GM19463 (cell line): Measurements from ENCODE around the gene PRKCH.

Experiments used
- ATAC-seq: cut with Tn5 transposase; IDR thresholded peaks from one replicate; pipeline ENCODE4 v1.9.1; 2021; ENCODE audit warnings: mild to moderate bottlenecking, moderate library complexity; ENCODE audit not compliant: unreplicated experiment

The PRKCH gene

DNA sequence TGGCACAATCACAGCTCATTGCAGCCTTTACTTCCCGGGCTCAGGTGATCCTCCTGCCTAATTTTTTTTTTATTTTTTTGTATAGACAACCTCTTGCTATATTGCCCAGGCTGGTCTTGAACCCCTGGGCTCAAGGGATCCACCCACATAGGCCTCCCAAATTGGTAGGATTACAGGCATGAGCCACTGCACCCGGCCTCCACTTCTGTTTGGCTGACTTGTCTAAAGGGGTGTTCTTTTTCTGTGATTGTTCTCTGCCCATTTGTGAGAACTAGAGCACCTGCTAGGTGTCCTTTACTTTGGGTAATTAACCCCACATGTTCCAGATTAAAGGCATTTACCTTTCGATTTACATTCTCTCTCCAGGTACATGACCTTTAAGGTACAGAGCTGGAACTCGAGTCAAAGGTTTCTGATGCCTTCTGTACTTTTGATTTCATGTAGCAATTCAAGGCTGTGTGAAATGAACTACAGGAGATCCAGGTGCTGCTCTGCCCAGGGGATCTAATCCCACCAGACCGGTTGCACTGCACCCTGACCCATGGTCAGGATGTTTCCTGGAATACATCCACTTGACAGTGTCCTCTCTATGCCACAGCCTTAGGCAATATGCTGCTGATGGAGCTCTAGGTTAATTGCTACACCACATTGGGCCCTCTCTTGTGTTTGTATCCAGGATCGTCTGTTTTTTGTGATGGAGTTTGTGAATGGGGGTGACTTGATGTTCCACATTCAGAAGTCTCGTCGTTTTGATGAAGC lies 163.6 kb downstream of the PRKCH start:
- no peak for ATAC-seq

GRCh38 chr14:61485661-61486060 lies 164.3 kb downstream of the PRKCH start:
- ATAC-seq, result no peak

DNA sequence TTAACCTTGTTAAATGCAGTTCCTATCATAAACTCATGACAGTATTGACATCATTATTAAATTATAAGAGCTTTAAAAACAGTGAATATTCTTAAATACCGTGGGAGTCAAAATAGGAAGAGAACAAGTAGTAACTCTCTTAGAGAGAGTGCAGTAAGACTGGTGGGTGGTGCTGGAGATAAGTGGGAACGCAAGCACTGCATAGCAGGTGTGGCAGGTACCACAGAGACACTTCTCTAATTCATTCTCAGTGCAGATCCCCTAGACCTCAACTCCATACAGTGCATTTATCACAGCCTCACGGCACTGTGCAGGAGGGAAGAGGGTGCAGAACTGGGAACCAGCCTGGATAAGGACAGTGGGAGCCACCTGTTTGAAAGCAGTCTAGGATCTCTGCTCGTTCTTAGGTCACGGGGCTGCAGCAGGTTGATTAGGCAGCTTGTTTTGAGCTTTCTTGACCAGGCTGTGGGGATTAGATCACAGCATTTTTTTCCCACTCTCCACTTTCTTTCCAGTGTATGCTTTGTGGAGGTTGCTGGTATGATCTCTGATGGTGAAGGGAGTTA lies 165.6 kb downstream of the PRKCH start:
- ATAC-seq, result no peak

DNA sequence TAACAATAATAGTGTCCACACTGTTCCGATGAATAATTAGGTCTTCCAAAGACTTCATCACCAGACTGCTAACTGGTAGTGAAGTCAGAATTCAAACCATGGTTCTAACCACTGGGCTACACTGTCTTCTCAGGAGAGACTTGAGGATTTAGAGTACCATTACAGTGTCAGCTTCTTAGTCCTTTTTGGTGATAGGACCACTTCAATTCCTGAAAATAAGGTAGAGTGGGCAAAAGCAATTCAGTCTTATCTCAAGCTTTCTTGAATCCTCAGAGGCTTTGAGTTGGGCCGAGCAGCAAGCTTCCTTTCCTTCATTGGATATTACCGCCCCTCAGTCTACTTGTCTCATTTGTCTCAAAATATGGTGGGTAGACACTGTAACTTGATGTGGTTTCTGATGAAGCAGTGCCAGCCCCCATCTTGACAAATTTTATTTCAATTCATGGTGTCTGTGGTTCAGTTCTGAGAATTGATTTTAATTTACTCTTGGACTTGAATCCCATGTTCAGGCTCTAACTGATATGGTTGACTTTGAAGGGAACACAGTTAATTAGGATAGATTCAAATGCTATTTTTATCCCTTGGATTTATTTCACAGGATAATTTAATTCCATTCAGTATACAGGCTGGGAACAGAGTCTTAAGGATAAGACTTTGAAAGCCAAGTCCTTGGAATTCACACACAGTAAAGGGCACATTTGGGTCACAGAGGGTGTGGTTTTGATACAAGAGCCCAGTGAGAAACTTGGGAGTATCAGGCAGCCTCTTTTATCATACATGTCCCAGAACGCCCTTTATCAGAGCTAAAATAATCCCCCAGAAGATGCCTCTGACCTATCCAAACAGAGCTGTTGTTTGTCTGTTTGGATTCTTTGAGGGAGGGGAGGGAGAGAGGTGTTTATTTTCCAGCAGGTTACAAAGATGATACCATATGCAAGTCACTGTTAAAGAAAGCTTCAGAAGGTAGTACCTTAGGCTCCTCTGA lies 167.3 kb downstream of the PRKCH start:
- ATAC-seq, result no peak

DNA sequence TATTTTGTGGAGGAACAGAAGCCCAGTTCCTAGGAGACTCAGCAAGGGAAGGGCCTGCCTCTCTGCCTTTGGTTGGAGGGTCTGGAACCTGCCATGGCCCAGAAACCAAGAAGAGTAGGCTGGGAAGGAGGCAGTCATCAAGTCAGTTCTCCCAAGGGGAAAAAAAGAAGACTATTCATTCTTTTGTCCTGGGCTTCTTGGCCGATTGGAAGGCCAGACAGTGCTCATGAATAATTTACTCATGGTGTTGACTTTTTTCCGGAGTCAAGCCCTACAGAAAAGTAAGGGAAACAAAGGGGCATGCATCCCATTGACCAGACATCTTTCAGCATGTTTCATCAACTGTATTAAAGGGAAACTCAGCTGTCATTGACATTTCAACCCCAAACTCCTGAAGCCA lies 168.1 kb downstream of the PRKCH start:
- ATAC-seq, result no peak

GRCh38 chr14:61489932-61490331 lies 168.6 kb downstream of the PRKCH start:
- no peak for ATAC-seq

- ATAC-seq, result no peak
Observed at GRCh38 chr14:61491224-61491623, 169.8 kb downstream of the PRKCH start.

- no peak for ATAC-seq
Observed at GRCh38 chr14:61491876-61492434, 170.6 kb downstream of the PRKCH start.

GRCh38 chr14:61492474-61492873 lies 171.1 kb downstream of the PRKCH start:
- ATAC-seq, result no peak

- ATAC-seq, result no peak
Observed at GRCh38 chr14:61493239-61493638, 171.9 kb downstream of the PRKCH start.

DNA sequence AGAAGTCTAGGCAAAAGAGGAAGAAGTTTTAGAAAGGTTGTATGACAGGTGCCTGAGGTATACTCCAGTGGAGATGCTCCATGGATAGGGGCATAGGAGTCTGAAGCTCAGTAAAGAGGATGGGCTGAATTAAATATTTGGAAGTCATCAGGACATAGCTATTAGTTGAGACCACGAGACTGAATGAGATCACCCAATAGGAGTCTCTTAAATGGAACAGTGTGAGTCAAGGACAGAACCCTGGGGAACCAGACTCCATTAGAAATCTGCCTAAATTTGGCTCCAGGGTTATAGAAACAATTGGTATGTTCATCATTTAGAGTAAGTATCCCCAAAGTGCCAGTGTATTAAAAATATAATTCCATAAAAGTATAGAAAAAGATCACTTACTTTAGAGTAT lies 172.6 kb downstream of the PRKCH start:
- no peak for ATAC-seq

GRCh38 chr14:61495809-61496208 lies 174.4 kb downstream of the PRKCH start:
- no peak for ATAC-seq

DNA sequence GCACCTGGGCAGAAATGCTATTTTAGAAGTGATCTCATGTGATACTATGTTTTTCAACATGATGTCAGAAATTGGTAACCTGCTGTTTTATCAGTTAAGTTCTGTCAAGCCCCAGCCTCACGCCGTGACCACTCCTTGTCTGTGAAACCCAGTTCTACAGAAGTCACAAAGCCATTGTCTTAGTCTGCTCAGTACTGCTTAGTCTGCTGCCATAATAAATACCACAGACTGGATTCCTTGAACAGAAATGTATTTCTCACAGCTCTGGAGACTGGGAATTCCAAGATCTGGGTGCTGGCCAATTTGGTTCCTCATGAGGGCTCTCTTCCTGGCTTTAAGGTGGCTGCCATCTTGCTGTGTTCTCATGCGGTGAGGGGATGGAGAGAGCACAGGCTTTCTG lies 176.9 kb downstream of the PRKCH start:
- no peak for ATAC-seq

GRCh38 chr14:61498811-61499210 lies 177.4 kb downstream of the PRKCH start:
- ATAC-seq, result no peak

- no peak for ATAC-seq
Observed at GRCh38 chr14:61499991-61500390, 178.6 kb downstream of the PRKCH start.

DNA sequence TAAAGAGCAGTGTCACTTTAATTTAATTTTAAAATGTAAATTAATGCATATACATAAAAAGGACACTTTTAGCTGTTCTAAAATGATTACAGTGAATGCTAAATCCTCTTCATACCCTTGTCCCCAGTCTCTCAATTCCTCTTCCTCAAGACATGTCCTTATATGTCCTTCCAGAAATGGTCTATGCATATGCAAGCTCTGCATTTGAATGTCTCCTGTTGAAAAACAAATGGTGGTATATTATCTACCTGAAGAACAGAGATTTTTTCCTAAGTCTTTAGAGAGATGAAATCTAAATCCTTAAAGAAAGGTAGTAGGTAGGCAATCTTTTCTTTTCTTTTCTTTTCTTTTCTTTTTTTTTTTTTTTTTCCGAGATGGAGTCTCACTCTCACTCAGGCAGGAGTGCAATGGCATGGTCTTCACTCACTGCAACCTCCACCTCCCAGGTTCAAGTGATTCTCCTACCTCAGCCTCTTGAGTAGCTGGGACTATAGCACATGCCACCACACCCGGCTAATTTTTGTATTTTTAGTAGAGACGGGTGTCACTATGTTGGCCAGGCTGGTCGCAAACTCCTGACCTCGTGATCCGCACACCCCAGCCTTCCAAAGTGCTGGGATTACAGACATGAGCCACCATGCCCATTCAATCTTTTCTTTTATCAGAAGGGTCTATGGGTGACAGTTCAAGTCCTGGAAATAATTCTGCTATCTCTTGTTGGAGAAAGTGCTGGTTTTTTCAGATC lies 180.5 kb downstream of the PRKCH start:
- no peak for ATAC-seq

- peak; percentile 15 for ATAC-seq
Observed at GRCh38 chr14:61502459-61503093, 181.2 kb downstream of the PRKCH start.

GRCh38 chr14:61503167-61503801 lies 181.9 kb downstream of the PRKCH start:
- peak; percentile 88 for ATAC-seq

- no peak for ATAC-seq
Observed at GRCh38 chr14:61504901-61505300, 183.5 kb downstream of the PRKCH start.
